OCI-LY1 (cell line): ENCODE data around the gene LRCH4.

Source experiments
- H2AFZ ChIP-seq: fragments of 200-600 bp; sonication (generic), shearing (Covaris generic); 2 replicates; pipeline ENCODE4 v1.6.0; 2014; ENCODE audit warnings: antibody characterized with exemption, mild to moderate bottlenecking, low read length
- H3F3A ChIP-seq: fragments of 200-600 bp; sonication (generic), shearing (Covaris generic); 2 replicates; pipeline ENCODE4 v1.6.0; 2014; ENCODE audit warnings: mild to moderate bottlenecking, antibody characterized with exemption, low read length, moderate library complexity; ENCODE audit not compliant: insufficient read depth
- H3K27ac ChIP-seq: fragments of 200-600 bp; sonication (generic); 2 replicates; pipeline ENCODE4 v1.5.1; 2014; ENCODE audit warnings: low read length, mixed run types, mild to moderate bottlenecking, low read depth; ENCODE audit not compliant: poor library complexity, severe bottlenecking
- H3K27me3 ChIP-seq: fragments of 200-600 bp; sonication (generic); 2 replicates; pipeline ENCODE4 v1.6.0; 2014; ENCODE audit warnings: antibody characterized with exemption, mild to moderate bottlenecking, low read length, moderate library complexity; ENCODE audit not compliant: insufficient read depth
- H3K36me3 ChIP-seq: fragments of 200-600 bp; sonication (generic); 2 replicates; pipeline ENCODE4 v1.6.1; 2014; ENCODE audit warnings: mild to moderate bottlenecking, antibody characterized with exemption, low read length, moderate library complexity, mixed read lengths; ENCODE audit not compliant: insufficient read depth
- H3K4me1 ChIP-seq: fragments of 200-600 bp; sonication (generic); 2 replicates; pipeline ENCODE4 v1.5.1; 2014; ENCODE audit warnings: mild to moderate bottlenecking, low read length, moderate library complexity; ENCODE audit not compliant: insufficient read depth, severe bottlenecking
- H3K4me2 ChIP-seq: fragments of 200-600 bp; sonication (generic), shearing (Covaris generic); 2 replicates; pipeline ENCODE4 v1.6.1; 2014; ENCODE audit warnings: low read length
- H3K4me3 ChIP-seq: fragments of 200-600 bp; sonication (generic); 2 replicates; pipeline ENCODE4 v1.5.1; 2014; ENCODE audit warnings: low read length, low read depth, mild to moderate bottlenecking, mixed read lengths; ENCODE audit not compliant: poor library complexity, severe bottlenecking
- H3K79me2 ChIP-seq: fragments of 200-600 bp; shearing (Covaris generic); 2 replicates; pipeline ENCODE4 v1.6.1; 2016; ENCODE audit warnings: mixed run types, low read length, mixed read lengths; ENCODE audit not compliant: insufficient read depth
- H3K9ac ChIP-seq: fragments of 200-600 bp; sonication (generic), shearing (Covaris generic); 2 replicates; pipeline ENCODE4 v1.6.1; 2014; ENCODE audit warnings: mild to moderate bottlenecking, low read length, mixed read lengths
- H3K9me2 ChIP-seq: fragments of 200-600 bp; sonication (generic), shearing (Covaris generic); 2 replicates; pipeline ENCODE4 v1.6.1; 2014; ENCODE audit warnings: low read depth, mild to moderate bottlenecking, low read length, mixed read lengths
- H3K9me3 ChIP-seq: fragments of 200-600 bp; shearing (Covaris generic); 2 replicates; pipeline ENCODE4 v1.6.1; 2014; ENCODE audit warnings: low read length, mixed read lengths
- H4K20me1 ChIP-seq: fragments of 200-600 bp; sonication (generic), shearing (Covaris generic); 2 replicates; pipeline ENCODE4 v1.6.0; 2016; ENCODE audit warnings: mild to moderate bottlenecking, low read length; ENCODE audit not compliant: insufficient read depth
- CTCF ChIP-seq: fragments of 200-600 bp; sonication (generic), shearing (Covaris generic); IDR thresholded peaks from 2 replicates; pipeline ENCODE4 v1.5.1; 2017; ENCODE audit warnings: mild to moderate bottlenecking, antibody characterized with exemption, low read length, moderate library complexity, mixed read lengths
- EZH2 ChIP-seq: fragments of 200-600 bp; sonication (generic), shearing (Covaris generic); IDR thresholded peaks from 2 replicates; pipeline ENCODE4 v1.8.0; 2017; ENCODE audit warnings: borderline replicate concordance, mixed run types, mild to moderate bottlenecking, antibody characterized with exemption, low read length, moderate library complexity, mixed read lengths

Gene LRCH4

GRCh38 chr7:100621554-100621953, 35.6 kb upstream of the LRCH4 start:
- no peaks in the 10 kb centered on the region for H3K36me3 ChIP-seq
- no peak overlapping the region for H2AFZ ChIP-seq
- TF ChIP-seq CTCF (no peak), EZH2 (no peak)
- H3K27ac ChIP-seq: no peak overlapping the region
- H3K79me2 ChIP-seq: no peaks in the 10 kb centered on the region
- no peak overlapping the region for H3K4me3 ChIP-seq
- peaks cover 4% of the 10 kb centered on the region for H3K4me1 ChIP-seq
- H3K9me3 ChIP-seq: no peaks in the 10 kb centered on the region
- H3K9ac ChIP-seq: no peak overlapping the region
- no peaks in the 10 kb centered on the region; the same call in 1 of the 2 replicates for H3K27me3 ChIP-seq
- H3K9me2 ChIP-seq: no peaks in the 10 kb centered on the region
- H3F3A ChIP-seq: no peaks in the 10 kb centered on the region
- no peak overlapping the region for H3K4me2 ChIP-seq
- no peaks in the 10 kb centered on the region for H4K20me1 ChIP-seq

- Histone ChIP-seq H3K9me3 (no peaks in the 10 kb centered on the region), H2AFZ (no peak overlapping the region), H3K4me1 (no peaks in the 10 kb centered on the region), H3F3A (no peaks in the 10 kb centered on the region), H3K27me3 (no peaks in the 10 kb centered on the region; the same call in 1 of the 2 replicates), H3K9me2 (no peaks in the 10 kb centered on the region), H3K79me2 (no peaks in the 10 kb centered on the region), H3K4me3 (no peak overlapping the region), H3K9ac (no peak overlapping the region), H3K4me2 (no peak overlapping the region), H3K36me3 (no peaks in the 10 kb centered on the region), H3K27ac (no peak overlapping the region), H4K20me1 (no peaks in the 10 kb centered on the region)
- TF ChIP-seq EZH2 (no peak), CTCF (no peak)
Measured at GRCh38 chr7:100620804-100621203, 34.9 kb upstream of the LRCH4 start.

- Histone ChIP-seq H3K79me2 (no peaks in the 10 kb centered on the region), H4K20me1 (no peaks in the 10 kb centered on the region), H3K27ac (no peak overlapping the region), H3K4me2 (no peak overlapping the region), H2AFZ (no peak overlapping the region), H3K4me3 (no peak overlapping the region), H3K9me3 (no peaks in the 10 kb centered on the region), H3K9me2 (no peaks in the 10 kb centered on the region), H3K4me1 (no peaks in the 10 kb centered on the region), H3F3A (no peaks in the 10 kb centered on the region), H3K9ac (no peak overlapping the region), H3K27me3 (no peaks in the 10 kb centered on the region; the same call in 1 of the 2 replicates), H3K36me3 (no peaks in the 10 kb centered on the region)
- TF ChIP-seq CTCF (no peak), EZH2 (no peak)
Measured at GRCh38 chr7:100620239-100620638, 34.3 kb upstream of the LRCH4 start.
